Measurements from ENCODE around the gene ATP6AP1.

ATP6AP1 gene

DNA sequence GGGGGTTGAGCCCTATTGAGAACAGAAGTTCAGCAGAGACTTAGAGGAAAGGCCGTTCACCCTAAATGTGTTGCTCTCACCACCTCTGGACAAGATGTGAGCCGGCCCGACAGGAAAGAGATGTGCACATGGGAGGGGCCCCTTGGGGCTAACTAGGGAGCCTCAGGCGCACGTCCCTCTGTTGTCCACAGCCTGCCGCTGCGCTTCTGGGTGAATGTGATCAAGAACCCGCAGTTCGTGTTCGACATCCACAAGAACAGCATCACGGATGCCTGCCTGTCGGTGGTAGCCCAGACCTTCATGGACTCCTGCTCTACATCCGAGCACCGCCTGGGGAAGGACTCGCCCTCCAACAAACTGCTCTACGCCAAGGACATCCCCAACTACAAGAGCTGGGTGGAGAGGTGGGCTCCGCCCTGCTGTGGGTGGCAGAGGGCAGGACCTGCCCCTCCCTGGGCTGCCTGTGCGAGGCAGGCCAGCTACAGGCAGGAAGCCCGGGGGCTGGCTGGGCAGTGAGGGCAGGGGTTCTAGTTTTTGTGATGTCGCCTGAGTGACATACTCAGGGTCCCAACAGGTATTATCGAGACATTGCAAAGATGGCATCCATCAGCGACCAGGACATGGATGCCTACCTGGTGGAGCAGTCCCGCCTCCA, 42.6 kb downstream of the ATP6AP1 start:
- Histone ChIP-seq H3K4me1 (ENCODE audit: control insufficient read depth, insufficient read depth, low read depth, low read length) (no peaks in the 10 kb centered on the region), H3K4me2 (ENCODE audit: low read length, poor library complexity, severe bottlenecking) (no peak overlapping the region), H3K4me3 (ENCODE audit: insufficient read depth in 1 of 2, low read depth in 1 of 2, low read length in 2 of 2) (no peak overlapping the region), H2AFZ (ENCODE audit: low read depth, low read length) (no peak overlapping the region), H2AK5ac (ENCODE audit: low read length, severe bottlenecking) (no peak overlapping the region), H3K27me3 (ENCODE audit: control insufficient read depth in 1 of 2, insufficient read depth in 1 of 2, low read length in 2 of 2) (no peaks in the 10 kb centered on the region), H4K91ac (ENCODE audit: low read length) (no peak overlapping the region), H2BK5ac (ENCODE audit: low read depth, low read length, poor library complexity, severe bottlenecking) (no peak overlapping the region), H3K79me1 (replicated peaks; ENCODE audit: low read length, poor library complexity, severe bottlenecking) (peaks cover 10% of the 10 kb centered on the region), H2BK120ac (ENCODE audit: low read depth, low read length) (no peak overlapping the region), H3K36me3 (ENCODE audit: control insufficient read depth in 1 of 2, insufficient read depth in 2 of 2, low read depth in 1 of 2, low read length in 2 of 2) (peaks cover 50 to 81% of the 10 kb centered on the region in 2 experiments), H4K8ac (ENCODE audit: low read length) (no peak overlapping the region), H3K9ac (ENCODE audit: low read length) (no peak overlapping the region), H3K23ac (ENCODE audit: low read length in 2 of 2) (no peak overlapping the region), H2BK12ac (ENCODE audit: low read length in 2 of 2) (no peak overlapping the region), H2BK15ac (ENCODE audit: low read depth, poor library complexity, severe bottlenecking) (no peak overlapping the region), H3K18ac (ENCODE audit: low read depth in 1 of 2, low read length in 2 of 2) (no peak overlapping the region), H3K14ac (ENCODE audit: low read length in 2 of 2) (no peak overlapping the region), H3K9me3 (ENCODE audit: control insufficient read depth, low read length) (no peaks in the 10 kb centered on the region), H3K4ac (ENCODE audit: low read depth in 1 of 2, low read length in 2 of 2) (no peak overlapping the region), H3K27ac (ENCODE audit: low read length, poor library complexity, severe bottlenecking) (no peak overlapping the region)
- DNase-seq: no peak
- 90% methylated on average over 20 of the region's 23 CpGs for WGBS

DNA sequence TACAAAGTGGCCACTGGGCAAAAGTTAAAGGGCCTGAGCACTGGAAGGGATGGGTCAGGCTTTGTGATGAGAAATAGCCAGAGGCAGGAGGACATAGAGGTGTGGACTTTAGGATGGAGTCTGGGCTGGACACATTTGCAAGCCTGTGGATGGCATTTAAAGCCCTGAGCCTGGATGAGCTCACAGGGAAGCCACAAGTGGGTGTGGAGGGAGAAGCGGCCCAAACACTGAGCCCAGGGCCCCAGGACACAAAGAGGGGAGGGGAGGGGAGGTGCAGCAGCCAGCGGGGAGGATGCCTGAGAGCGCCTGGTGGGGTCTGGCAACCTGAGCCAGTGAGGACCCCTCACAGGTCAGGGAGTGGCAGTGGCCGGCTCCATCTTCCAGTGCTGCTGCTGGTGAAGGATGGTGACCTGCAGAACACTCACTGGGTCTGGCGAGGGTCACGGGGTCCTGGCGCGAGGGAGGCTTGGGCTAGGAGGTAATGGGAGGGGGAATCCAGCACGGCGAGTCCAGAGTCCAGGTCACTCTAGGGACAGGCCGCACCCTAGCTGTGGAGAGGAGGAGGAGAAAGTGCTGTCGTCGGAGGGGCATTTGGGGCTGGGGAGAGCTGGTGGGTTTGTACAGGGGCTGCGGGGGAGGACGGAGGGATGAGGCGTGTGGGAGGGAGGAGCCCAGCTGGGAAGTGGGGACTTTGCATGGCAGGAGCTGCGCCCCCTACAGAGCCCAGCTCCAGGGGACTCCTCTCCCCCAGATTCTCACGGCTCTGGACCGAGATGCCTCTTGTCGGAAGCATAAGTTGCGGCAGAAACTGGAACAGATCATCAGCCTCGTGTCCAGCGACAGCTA, 43.6 kb downstream of the ATP6AP1 start:
- Histone ChIP-seq H2BK120ac (ENCODE audit: low read depth, low read length) (no peak overlapping the region), H3K4me1 (ENCODE audit: control insufficient read depth, insufficient read depth, low read depth, low read length) (peaks cover 4% of the 10 kb centered on the region), H2BK15ac (ENCODE audit: low read depth, poor library complexity, severe bottlenecking) (no peak overlapping the region), H3K27ac (ENCODE audit: low read length, poor library complexity, severe bottlenecking) (no peak overlapping the region), H3K4ac (ENCODE audit: low read depth in 1 of 2, low read length in 2 of 2) (no peak overlapping the region), H2AK5ac (ENCODE audit: low read length, severe bottlenecking) (no peak overlapping the region), H3K9ac (ENCODE audit: low read length) (no peak overlapping the region), H2BK12ac (ENCODE audit: low read length in 2 of 2) (no peak overlapping the region), H3K27me3 (ENCODE audit: control insufficient read depth in 1 of 2, insufficient read depth in 1 of 2, low read length in 2 of 2) (peaks cover 0 to 2% of the 10 kb centered on the region in 2 experiments), H2BK5ac (ENCODE audit: low read depth, low read length, poor library complexity, severe bottlenecking) (no peak overlapping the region), H4K91ac (ENCODE audit: low read length) (no peak overlapping the region), H3K36me3 (ENCODE audit: control insufficient read depth in 1 of 2, insufficient read depth in 2 of 2, low read depth in 1 of 2, low read length in 2 of 2) (peaks cover 42 to 71% of the 10 kb centered on the region in 2 experiments), H3K14ac (ENCODE audit: low read length in 2 of 2) (no peak overlapping the region), H3K18ac (ENCODE audit: low read depth in 1 of 2, low read length in 2 of 2) (no peak overlapping the region), H2AFZ (ENCODE audit: low read depth, low read length) (no peak overlapping the region), H4K8ac (ENCODE audit: low read length) (no peak overlapping the region), H3K79me1 (replicated peaks; ENCODE audit: low read length, poor library complexity, severe bottlenecking) (peaks cover 3% of the 10 kb centered on the region), H3K4me2 (ENCODE audit: low read length, poor library complexity, severe bottlenecking) (no peak overlapping the region), H3K4me3 (ENCODE audit: insufficient read depth in 1 of 2, low read depth in 1 of 2, low read length in 2 of 2) (no peak overlapping the region), H3K9me3 (ENCODE audit: control insufficient read depth, low read length) (no peaks in the 10 kb centered on the region), H3K23ac (ENCODE audit: low read length in 2 of 2) (no peak overlapping the region)
- DNase-seq: no peak
- 89% methylated on average over 19 of the region's 23 CpGs for WGBS

DNA sequence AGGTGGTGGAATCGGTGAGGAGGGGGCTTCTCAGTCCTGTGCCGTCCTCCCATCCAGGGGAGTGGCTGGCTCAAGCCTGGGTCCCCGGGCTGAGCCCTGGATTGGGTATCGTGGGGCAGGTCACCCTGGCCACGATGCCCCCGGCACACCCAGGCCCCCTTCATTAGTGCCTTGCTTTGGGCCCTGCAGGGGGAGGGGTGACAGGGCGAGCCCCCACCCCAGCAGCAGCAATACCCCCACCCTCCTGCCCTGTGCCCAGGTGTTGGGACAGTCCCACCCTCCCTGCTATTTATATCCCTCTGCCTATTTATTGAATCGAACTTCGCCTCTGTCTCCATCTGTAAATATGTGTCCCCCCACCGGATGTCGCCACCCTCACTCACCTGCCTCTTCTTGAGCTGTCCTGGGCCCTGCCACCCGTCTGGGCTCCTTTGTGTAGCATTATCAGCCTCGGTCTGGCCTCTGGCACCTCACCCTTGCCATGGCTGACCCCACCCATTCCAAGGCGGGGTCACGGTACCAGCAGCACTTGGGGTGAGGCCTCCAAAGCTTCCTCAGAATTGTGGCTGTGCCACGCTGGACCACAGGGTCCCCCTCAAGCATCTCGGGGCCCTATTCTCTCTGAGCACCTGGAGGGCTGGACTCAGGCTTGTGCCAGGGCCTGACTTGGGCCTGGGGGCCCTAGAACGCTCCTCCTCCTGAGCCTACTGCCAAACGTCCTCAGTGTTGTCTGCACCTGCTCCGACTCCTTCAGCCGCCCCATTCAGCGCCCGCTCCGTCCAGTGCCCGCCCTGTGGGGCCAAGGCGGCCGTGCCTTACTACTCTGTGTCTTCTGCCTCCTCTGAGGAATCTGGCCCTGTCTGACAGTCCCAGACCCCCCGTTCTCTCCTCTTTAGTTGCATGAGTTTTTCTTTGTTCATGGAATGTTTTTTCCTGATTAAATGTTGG, 44.5 kb downstream of the ATP6AP1 start:
- H3K18ac ChIP-seq (ENCODE audit: low read depth in 1 of 2, low read length in 2 of 2): no peak overlapping the region
- no peak overlapping the region for H3K4me3 ChIP-seq (ENCODE audit: insufficient read depth in 1 of 2, low read depth in 1 of 2, low read length in 2 of 2)
- no peak overlapping the region for H3K27ac ChIP-seq (ENCODE audit: low read length, poor library complexity, severe bottlenecking)
- no peak overlapping the region for H2BK15ac ChIP-seq (ENCODE audit: low read depth, poor library complexity, severe bottlenecking)
- no peaks in the 10 kb centered on the region for H3K9me3 ChIP-seq (ENCODE audit: control insufficient read depth, low read length)
- no peak overlapping the region for H3K4ac ChIP-seq (ENCODE audit: low read depth in 1 of 2, low read length in 2 of 2)
- 91% methylated on average over 28 of the region's 28 CpGs for WGBS
- H3K79me1 ChIP-seq (replicated peaks; ENCODE audit: low read length, poor library complexity, severe bottlenecking): peaks cover 2% of the 10 kb centered on the region
- H2BK12ac ChIP-seq (ENCODE audit: low read length in 2 of 2): no peak overlapping the region
- DNase-seq: no peak
- no peak overlapping the region for H3K4me2 ChIP-seq (ENCODE audit: low read length, poor library complexity, severe bottlenecking)
- H3K14ac ChIP-seq (ENCODE audit: low read length in 2 of 2): no peak overlapping the region
- H2BK120ac ChIP-seq (ENCODE audit: low read depth, low read length): no peak overlapping the region
- no peak overlapping the region for H4K91ac ChIP-seq (ENCODE audit: low read length)
- H2BK5ac ChIP-seq (ENCODE audit: low read depth, low read length, poor library complexity, severe bottlenecking): no peak overlapping the region
- H4K8ac ChIP-seq (ENCODE audit: low read length): no peak overlapping the region
- H3K4me1 ChIP-seq (ENCODE audit: control insufficient read depth, insufficient read depth, low read depth, low read length): peaks cover 7% of the 10 kb centered on the region
- peaks cover 39 to 62% of the 10 kb centered on the region in 2 experiments for H3K36me3 ChIP-seq (ENCODE audit: control insufficient read depth in 1 of 2, insufficient read depth in 2 of 2, low read depth in 1 of 2, low read length in 2 of 2)
- no peak overlapping the region for H2AFZ ChIP-seq (ENCODE audit: low read depth, low read length)
- no peak overlapping the region for H3K9ac ChIP-seq (ENCODE audit: low read length)
- no peak overlapping the region for H2AK5ac ChIP-seq (ENCODE audit: low read length, severe bottlenecking)
- peaks cover 0 to 2% of the 10 kb centered on the region in 2 experiments for H3K27me3 ChIP-seq (ENCODE audit: control insufficient read depth in 1 of 2, insufficient read depth in 1 of 2, low read length in 2 of 2)
- H3K23ac ChIP-seq (ENCODE audit: low read length in 2 of 2): no peak overlapping the region

All from mesenchymal stem cell (in vitro differentiated cells and primary cell).